NCI-H2227 (cell line): ENCODE measurements around the gene TSC22D4.
"Not testable (repeated sequence)": the region's sequence is repeated elsewhere in the genome, so short reads cannot be mapped to it uniquely, and the experiment has no call there.

Experiments used
- DNase-seq: peaks from one replicate; lab custom pipeline; 2025; ENCODE audit not compliant: unreplicated experiment; lab: John Stamatoyannopoulos, UW

The TSC22D4 gene

DNA sequence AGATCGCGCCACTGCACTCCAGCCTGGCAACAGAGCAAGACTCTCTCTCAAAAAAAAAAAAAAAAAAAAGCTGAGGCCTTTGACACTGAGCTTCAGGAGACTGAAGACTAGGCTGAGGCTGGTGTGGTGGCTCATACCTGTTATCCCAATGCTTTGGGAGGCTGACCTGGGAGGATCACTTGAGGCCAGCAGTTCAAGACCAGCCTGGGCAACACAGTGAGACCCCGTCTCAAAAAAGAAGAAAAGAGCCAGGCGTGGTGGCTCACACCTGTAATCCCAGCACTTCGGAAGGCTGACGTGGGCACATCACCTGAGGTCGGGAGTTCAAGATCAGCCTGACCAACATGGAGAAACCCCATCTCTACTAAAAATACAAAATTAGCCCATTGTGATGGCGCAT is 31.7 kb downstream of the TSC22D4 start:
- DNase-seq, result not testable (repeated sequence)

DNA sequence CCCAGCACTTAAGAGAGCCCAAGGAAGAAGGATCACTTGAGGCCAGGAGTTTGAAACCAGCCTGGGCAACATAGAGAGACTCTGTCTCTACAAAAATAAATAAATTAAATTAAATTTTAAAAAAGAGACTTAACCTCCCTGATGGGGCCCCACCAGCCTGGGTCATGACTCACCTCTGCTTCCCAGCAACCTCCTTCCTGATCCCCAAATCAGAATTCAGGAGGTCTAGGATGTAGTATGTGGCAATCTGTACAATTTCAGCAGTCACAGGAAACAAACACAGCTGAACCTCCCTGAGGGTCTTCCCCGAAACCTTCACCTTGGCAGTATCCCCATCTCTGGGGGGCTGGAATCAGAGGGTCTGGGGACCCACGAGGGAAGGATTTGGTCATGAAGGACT is 33.0 kb downstream of the TSC22D4 start:
- DNase-seq, result no peak

DNA sequence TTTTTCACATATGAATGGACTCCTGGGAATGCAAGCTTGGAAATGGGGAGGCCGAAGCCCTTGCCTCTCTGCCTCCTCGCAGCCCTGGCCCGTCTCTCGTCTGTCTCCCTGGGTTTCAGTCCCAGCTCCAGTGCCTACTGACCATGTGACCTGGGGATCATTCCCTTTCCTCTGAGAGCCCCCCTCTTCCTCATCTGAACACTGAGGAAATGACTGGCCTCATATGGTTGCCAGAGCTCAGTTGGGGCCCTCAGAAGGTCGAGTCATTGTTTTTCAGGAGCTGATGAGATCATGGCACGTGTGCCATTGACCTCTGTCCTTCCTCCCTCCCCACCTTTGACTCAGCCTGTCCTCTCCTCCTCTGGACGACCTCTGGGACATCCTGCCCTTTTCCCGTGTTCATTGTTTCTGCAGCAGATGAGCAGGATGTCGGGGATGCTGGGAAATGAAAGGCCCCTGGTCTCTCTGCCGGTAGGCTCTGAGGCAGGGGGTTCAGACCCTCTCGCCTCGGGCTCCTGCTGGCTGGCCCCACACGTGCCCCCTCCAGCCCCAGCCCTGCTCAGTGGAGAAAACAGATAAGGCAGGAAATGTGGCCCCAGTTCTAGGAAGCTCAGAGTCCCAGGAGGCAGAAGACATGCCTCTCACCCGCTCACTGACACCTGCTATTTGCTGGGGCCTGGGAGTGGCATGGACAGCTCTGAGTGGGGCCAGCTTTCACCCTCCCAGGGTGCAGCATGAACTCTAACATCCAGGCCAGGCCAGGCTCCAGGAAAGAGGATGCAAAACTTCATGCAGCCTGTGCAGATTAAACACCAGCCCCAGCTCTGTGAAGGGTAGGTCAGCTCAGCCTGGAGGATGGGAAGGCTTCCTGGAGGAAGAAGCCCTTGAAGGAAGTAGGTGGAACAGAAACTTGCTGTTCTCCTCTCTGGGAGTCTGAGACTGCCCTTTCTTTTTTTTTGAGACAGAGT is 34.4 kb downstream of the TSC22D4 start:
- DNase-seq, result no peak

DNA sequence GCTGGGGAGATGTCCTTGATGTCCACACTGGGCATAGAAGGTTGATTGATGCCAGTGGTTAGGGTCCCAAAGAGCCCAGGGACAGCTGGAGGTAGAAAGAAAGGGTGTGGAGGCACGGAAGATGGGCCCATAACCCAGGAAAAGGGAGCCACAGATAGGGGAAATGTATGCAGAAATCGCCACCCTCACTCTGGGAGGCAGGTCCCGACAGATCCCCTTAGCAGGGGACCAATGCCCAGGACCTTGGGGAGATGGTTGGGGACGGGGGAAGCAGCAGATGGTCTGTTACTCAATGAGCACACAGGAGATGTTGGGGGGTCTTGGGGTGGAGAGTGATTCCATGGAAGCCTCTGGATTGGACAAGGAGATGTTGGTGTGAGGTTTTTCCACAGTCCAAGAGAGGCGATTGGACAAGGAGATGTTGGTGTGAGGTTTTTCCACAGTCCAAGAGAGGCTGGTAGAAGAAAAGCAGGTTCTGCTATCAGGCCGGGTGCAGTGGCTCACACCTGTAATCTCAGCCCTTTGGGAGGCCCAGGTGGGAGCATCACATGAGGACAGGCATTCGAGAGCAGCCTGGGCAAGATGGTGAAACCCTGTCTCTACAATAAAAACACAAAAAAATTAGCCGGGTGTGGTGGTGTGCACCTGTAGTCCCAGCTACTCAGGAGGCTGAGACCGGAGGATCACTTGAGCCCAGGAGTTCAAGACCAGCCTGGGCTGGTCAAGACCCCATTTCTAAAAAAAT is 35.7 kb downstream of the TSC22D4 start:
- DNase-seq, result no peak

DNA sequence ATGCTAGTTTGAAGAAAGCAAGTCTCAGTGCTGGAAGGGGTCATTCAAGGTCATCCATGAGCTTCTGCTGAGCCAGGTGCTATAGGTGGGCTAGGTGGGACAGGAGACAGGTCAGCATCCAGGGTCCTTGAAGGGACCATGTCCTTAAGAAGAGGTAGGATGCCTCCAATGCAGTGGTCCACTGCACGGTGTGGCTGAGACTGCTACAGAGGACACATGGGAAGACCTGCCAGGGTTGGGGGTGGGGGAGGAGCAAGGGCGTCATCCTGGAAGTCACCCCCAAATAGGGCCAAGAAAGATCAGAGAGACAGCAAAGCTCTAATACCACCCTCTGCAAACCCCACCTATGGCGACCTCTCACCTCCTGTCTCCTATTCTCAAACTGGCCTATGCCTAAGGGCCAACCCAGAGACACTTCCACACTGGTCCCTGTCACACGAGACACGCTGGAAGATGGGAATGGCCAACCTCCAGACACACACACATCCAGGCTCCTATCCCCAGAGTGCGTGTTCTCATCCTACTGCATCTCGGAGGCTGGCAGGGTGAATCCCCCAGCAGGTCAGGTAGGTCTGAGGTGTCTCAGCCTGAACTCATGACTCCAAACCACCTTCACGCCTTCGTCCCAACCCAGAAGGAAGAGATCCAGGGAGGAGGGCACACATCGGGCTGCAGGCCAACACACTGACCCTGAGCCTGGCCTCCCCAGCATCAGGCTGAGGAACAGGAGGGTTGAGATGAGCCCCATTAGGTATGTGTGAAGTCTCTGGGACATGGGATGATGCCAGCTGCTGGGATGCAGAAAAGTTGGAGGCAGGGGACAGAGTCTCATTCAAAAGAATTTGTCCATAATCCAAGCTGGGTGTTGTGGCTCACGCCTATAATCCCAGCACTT is 37.1 kb downstream of the TSC22D4 start:
- no peak for DNase-seq

DNA sequence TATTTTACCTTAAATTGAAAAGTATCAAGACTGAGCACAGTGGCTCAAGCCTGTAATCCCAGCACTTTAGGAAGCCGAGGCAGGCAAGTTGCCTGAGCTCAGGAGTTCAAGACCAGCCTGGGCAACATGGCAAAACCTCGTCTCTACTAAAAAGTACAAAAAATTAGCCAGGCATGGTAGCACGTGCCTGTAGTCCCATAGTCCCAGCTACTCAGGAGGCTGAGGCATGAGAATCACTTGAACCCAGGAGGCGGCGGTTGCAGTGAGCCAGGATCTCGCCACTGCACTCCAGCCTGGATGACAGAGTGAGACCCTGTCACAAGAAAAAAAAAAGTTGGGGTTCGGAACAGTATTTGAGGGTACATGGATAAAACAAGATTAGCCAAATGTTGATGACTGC is 39.8 kb downstream of the TSC22D4 start:
- not testable (repeated sequence) for DNase-seq

DNA sequence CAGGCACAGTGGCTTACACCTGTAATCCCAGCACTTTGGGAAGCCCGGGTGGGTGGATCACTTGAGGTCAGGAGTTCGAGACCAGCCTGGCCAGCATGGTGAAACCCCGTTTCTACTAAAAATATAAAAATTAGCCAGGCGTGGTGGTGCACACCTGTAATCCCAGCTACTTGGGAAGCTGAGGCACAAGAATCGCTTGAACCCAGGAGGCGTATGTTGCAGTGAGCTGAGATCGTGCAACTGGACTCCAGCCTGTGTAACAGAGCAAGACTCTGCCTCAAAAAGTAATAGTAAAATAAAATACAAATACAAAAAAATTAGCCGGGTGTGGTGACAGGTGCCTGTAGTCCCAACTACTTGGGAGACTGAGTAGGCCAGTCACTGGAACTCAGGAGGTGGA is 40.3 kb downstream of the TSC22D4 start:
- not testable (repeated sequence) for DNase-seq

DNA sequence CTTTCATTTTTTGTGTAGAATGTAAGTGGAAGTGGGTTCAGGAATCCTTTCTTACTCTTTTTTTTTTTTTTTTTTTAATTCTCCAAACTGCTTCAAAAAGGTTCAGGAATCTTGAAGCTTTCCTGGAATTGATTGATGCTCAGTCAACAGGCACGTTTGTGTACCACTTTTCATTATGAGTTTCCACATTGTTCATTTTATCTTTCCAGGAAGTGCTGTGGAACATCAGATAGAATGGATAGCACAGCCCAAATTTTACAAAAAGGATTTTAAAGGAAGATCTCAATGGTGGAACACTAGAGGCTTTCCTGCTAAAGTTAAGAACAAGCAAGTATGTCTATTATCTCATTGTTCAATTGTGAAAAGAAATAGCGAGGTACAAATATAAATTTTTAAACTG is 40.8 kb downstream of the TSC22D4 start:
- DNase-seq, result no peak

DNA sequence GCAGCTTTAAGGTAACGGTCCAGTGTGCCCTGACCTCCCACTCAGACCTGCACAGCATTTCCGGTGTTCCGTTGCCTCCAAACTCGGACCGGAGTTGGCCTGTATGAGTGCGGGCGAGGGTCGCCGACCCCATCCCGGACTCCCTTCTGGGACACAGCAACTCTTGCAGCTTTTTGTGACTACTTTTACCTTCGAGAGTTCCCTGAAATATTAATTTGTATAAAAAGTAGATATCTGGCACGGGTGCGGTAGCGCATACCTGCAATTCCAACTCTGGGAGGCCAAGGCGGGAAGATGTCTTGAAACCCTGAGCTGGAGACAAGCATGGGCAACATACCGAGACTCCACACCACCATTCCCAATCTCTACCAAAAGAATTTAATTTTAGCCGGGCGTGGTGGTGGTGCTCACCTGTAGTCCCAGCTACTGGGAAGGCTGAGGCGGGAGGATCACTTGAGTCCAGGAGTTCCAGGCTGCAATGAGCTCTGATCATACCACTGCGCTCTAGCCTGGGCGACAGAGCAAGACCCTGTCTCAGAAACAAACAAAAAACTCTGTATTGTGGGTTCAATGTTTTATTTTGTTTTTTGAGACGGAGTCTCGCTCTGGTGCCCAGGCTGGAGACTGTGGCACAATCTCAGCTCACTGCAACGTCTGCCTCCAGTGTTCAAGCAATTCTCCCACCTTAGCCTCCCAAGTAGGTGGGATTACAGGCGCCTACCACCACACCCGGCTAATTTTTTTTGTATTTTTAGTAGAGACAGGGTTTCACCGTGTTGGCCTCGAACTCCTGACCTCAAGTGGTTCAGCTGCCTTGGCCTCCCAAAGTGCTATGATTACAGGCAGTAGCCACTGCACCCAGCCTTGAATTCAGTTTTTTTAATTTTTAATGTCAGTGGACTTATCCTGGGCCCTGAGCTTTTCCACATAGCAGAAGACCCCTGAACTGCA is 41.6 kb downstream of the TSC22D4 start:
- no peak for DNase-seq

DNA sequence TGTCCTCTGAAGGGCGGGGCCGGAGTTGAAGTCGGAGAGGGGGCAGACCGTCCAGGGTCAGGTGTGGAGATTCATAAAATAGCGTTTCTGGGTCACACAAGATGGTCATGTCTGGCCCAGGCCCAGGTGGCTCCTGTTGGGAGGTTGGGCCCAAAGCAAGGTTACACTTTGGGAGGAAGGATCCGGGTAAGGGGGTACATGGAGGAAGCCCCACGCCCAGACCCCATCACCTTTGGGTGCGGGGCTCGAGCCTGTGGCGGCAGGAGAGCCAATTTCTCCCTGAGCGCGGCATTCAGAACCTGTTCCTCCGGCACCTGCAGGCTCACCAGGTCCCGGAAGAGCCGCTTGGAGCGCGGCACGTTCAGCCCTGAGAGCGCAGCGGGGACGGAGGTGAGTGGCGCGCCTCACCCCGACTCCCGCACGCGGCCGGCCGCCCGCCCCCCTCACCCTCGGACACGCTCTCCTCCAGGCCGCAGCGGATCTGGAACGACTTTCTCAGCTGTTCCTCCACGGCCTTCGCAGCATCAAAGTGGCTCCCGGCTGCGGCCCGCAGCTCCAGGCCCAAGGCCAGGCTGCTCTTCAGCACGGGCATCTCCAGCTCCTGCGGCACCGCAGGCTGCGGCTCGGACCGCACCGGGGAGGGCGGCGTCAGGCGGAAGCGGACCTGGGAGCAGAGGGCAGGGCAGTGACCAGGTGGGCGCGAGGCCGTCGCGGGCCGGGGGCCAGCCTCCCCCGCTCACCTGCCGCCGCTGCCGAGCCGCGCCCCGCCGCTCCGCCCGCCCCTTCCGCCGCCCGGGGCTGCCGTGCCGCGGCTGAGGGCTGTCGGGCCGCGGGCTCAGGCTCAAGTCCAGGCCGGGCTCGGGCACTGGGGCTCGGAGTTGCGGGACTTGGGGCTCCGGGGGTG is 43.4 kb downstream of the TSC22D4 start:
- DNase-seq, result peak; percentile 68

DNA sequence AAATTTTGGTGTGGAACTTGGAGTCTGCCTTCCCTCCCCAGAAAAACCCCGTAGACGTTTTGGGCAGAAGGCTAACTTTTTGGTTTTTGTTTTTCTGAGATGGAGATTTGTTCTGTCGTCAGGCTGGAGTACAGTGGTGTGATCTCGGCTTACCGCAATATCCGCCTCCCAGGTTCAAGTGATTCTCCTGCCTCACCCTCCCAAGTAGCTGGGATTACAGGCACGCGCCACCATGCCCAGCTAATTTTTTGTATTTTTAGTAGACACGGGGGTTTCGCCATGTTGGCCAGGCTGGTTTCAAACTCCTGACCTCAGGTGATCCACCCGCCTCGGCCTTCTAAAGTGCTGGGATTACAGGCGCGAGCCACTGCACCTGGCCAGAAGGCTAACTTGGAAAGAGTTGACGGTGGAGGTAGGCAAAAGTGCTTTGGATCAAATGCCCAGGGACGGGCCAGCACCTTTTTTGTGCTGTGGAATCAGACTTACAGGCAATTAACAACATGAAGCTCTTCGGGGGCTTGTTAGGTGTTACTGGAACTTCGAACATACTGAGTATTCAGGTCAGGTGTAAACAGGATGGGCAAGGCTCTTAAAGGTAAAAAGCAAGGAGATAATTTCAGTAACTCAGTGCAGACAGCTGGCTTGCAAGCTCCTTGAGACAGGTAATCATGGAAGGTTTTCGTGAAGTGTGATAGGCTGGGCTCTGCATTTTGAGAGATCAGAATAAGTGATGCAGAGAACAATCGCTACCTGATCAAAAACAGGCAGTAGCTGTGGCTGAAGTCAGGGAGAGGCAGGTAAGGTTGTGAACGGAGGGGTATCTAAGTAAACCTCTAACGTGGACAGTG is 44.5 kb downstream of the TSC22D4 start:
- DNase-seq, result no peak

DNA sequence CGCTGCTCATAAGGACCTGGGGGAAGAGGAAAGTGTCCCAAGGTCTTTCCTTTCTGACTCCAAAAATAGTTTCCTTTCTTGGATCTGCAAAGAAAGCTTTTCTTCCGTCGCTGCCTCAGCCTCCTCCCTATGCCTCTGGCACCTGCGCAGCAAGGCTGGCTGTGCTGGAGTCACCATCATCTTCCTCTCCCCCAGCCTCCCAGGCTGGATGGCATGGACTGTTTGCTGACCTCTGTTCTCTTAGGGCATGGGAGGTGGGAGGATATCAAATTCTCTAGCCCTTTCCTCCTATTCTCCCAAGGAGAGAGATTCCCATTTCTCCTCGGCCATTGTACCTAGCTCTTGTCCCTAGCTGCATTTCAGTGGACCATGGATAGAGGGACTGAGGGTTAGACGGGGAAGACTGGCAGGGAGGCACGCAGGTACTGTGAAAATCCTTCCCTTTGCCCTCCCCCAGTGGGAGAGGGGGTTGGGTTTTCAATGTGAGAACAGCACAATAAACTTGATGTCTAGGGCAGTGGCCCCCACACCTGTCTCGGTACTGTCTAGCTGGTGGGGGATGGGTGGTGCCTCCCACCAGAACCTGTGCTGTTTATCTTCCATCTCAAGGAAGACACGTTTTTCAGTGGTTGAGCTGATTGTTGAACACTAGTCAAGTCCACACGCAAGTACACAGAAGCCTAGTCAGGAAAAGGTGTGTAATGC is 45.3 kb downstream of the TSC22D4 start:
- DNase-seq, result no peak

DNA sequence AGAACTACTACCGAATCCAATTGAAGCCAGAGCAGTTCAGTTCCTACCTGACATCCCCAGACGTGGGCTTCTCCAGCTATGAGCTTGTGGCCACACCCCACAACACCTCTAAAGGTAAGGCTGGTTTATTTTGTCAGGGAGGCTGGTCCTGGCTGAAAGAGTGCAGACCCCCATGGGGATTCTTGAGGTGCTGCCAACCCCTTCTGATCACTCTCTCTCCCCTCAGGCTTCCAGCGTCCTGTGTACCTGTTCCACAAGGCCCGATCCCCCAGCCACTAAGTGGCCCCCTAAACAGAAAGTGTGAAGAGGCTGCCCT is 45.8 kb downstream of the TSC22D4 start:
- DNase-seq, result no peak

DNA sequence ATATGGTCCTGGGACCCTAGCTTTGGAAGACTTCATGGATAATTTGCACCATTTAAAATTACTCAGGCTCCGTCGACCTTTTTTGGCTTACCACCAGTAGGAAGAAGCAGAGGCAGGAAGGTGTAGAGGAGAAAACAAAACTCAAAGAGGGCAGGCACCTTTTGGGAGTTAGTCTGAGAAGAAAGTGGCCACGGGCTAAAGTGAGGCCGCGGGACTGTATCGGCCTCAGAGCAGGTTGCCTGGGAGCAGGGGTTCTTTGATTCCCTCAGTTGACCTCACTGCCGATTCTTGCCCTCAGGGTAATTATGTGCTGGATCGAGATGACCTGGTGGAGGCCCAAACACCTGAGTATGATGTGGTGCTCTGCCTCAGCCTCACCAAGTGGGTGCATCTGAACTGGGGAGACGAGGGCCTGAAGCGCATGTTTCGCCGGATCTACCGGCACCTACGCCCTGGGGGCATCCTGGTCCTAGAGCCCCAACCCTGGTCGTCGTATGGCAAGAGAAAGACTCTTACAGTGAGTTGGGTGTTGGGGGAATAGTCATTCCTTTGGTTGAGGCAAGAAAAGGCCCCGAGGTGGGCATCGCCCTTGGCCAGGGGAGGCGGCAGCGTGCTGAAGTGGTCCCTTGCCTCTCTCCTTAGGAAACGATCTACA is 46.3 kb downstream of the TSC22D4 start:
- DNase-seq, result no peak

DNA sequence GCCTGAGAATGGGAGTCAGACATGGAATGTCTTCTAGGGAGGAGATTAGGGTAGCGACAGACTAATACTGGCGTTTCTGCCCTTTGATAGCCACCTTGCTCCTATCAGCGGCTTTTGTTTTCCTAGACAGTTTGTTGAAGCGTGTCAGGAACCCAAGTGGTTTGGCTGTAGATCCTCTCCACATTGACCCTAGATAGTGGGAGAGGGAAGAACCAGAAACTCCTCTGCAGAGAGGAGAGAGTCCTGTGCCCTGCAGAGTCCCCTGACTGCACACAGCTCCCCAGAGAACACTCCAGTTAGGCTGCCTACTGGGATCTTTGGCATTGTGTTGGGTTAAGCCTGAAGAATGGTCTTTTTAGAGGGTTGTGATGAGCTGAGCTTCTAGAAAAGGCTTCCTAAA is 47.0 kb downstream of the TSC22D4 start:
- no peak for DNase-seq

DNA sequence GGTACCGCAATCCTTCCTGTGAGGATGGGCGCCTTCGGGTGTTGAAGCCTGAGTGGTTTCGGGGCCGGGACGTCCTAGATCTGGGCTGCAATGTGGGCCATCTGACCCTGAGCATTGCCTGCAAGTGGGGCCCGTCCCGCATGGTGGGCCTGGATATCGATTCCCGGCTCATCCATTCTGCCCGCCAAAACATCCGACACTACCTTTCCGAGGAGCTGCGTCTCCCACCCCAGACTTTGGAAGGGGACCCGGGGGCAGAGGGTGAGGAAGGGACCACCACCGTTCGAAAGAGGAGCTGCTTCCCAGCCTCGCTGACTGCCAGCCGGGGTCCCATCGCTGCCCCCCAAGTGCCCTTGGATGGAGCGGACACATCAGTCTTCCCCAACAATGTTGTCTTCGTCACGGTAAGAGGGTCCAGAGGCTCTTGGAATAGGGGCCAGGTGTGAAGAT is 47.7 kb downstream of the TSC22D4 start:
- DNase-seq, result no peak
